HL-60 (cell line): ENCODE results near the gene LSMEM2.

Experiments used
- DNase-seq, 2 experiments: peaks; one replicate each; pipeline ENCODE4 v3.0.0-alpha.2; 2010 to 2020; ENCODE audit warnings: low read depth in 1 of 2, low spot score in 1 of 2
- H3K27ac ChIP-seq: fragments of 250-450 bp; sonication (Bioruptor Pico); replicated peaks from 2 replicates; pipeline ENCODE4 v1.5.1; 2020; ENCODE audit warnings: mild to moderate bottlenecking, moderate library complexity
- H3K27me3 ChIP-seq: fragments of 250-450 bp; sonication (Bioruptor Pico); 2 replicates; pipeline ENCODE4 v1.5.1; 2021; ENCODE audit warnings: mild to moderate bottlenecking, moderate library complexity; ENCODE audit not compliant: insufficient read depth, poor library complexity, severe bottlenecking
- H3K4me3 ChIP-seq: replicated peaks from 2 replicates; pipeline ENCODE4 v1.5.1; 2011; ENCODE audit warnings: mild to moderate bottlenecking, control low read depth, low read length; ENCODE audit not compliant: insufficient read depth
- CTCF ChIP-seq: IDR thresholded peaks from one replicate; pipeline ENCODE4 v1.5.1; 2011; ENCODE audit warnings: low read length, control low read depth, inconsistent platforms; ENCODE audit not compliant: insufficient read depth
- GABPA ChIP-seq: IDR thresholded peaks from 2 replicates; pipeline ENCODE4 v1.6.1; 2012; ENCODE audit warnings: low read depth
- POLR2AphosphoS5 ChIP-seq: IDR thresholded peaks from 2 replicates; pipeline ENCODE4 v1.6.1; 2012; ENCODE audit warnings: low read depth
- SPI1 ChIP-seq: IDR thresholded peaks from 2 replicates; pipeline ENCODE4 v1.6.1; 2012; ENCODE audit warnings: low read depth, mild to moderate bottlenecking, borderline replicate concordance
- TF ChIP-seq, protein P1 (sequence below): IDR thresholded peaks from 2 replicates; pipeline ENCODE4 v1.6.1; 2012; ENCODE audit warnings: low read depth; ENCODE audit not compliant: insufficient replicate concordance

Gene LSMEM2

DNA sequence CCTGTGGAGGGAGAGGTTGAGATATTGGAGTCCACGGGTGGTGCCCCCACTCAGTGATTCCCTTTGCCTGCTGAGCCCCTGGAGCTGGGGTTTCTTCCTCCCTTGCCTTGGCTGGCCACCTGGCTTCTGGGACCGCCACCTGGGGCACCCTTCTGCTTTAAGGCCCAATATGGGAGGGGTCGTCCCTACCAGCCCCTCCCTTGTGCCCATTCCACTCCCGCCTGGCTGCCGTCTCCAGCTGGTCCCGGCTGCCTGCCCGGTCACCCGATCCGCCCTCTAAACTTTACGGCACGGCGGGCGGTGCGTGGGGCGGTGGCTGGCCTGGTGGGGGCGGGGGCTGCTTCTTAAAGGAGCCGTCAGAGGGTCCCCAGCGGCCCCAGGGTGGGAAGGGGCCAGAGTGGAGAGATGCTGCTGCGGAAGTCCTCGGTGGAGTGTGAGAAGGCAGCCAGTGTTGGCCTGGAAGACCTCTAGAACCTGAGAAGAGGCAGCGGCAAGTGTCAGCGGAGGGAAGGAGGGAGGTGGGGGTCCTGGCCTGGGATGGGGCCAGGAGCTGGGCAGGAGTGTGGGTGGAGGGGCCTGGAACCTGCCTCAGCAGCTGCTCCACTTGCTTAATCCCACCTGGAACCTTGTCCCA is 11.5 kb upstream of the LSMEM2 start:
- TF ChIP-seq SPI1 (no peak), CTCF (no peak), GABPA (no peak), POLR2AphosphoS5 (no peak)
- TF ChIP-seq, protein P1, sequence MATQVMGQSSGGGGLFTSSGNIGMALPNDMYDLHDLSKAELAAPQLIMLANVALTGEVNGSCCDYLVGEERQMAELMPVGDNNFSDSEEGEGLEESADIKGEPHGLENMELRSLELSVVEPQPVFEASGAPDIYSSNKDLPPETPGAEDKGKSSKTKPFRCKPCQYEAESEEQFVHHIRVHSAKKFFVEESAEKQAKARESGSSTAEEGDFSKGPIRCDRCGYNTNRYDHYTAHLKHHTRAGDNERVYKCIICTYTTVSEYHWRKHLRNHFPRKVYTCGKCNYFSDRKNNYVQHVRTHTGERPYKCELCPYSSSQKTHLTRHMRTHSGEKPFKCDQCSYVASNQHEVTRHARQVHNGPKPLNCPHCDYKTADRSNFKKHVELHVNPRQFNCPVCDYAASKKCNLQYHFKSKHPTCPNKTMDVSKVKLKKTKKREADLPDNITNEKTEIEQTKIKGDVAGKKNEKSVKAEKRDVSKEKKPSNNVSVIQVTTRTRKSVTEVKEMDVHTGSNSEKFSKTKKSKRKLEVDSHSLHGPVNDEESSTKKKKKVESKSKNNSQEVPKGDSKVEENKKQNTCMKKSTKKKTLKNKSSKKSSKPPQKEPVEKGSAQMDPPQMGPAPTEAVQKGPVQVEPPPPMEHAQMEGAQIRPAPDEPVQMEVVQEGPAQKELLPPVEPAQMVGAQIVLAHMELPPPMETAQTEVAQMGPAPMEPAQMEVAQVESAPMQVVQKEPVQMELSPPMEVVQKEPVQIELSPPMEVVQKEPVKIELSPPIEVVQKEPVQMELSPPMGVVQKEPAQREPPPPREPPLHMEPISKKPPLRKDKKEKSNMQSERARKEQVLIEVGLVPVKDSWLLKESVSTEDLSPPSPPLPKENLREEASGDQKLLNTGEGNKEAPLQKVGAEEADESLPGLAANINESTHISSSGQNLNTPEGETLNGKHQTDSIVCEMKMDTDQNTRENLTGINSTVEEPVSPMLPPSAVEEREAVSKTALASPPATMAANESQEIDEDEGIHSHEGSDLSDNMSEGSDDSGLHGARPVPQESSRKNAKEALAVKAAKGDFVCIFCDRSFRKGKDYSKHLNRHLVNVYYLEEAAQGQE: no peak
- H3K27ac ChIP-seq: no peak overlapping the region
- H3K4me3 ChIP-seq: no peak overlapping the region
- H3K27me3 ChIP-seq: peaks cover 16% of the 10 kb centered on the region
- DNase-seq: no peak

GRCh38 chr3:50268276-50268675 is 10.6 kb upstream of the LSMEM2 start:
- DNase-seq: no peak
- no peak overlapping the region for H3K4me3 ChIP-seq
- H3K27ac ChIP-seq: no peak overlapping the region
- TF ChIP-seq, protein P1: no peak
- TF ChIP-seq POLR2AphosphoS5 (no peak), CTCF (no peak), SPI1 (no peak), GABPA (no peak)
- peaks cover 16% of the 10 kb centered on the region for H3K27me3 ChIP-seq

- Histone ChIP-seq H3K27me3 (peaks cover 18% of the 10 kb centered on the region), H3K4me3 (no peak within 1 kb of the TSS), H3K27ac (no peak within 1 kb of the TSS)
- DNase-seq: no peak
- TF ChIP-seq GABPA: no peak
- TF ChIP-seq CTCF: no peak
- no peak for TF ChIP-seq POLR2AphosphoS5
- TF ChIP-seq, protein P1: no peak
- no peak for TF ChIP-seq SPI1
These were observed 10.0 kb upstream of the LSMEM2 start, which contains the start of gene SEMA3B for GRCh38 chr3:50268703-50269451. TSS of gene SEMA3B (plus strand) at chr3:50269147. CDS start at chr3:50269241, 94 bp downstream.
